Measurements from ENCODE around the gene KCNJ10.

KCNJ10 gene

GRCh38 chr1:160058087-160058486 lies 11.9 kb downstream of the KCNJ10 start:
- Histone ChIP-seq H3K4me2 (ENCODE audit: low read depth, low read length, poor library complexity, severe bottlenecking) (no peak overlapping the region), H3K79me2 (ENCODE audit: insufficient read depth, low read length) (no peaks in the 10 kb centered on the region), H3K36me3 (ENCODE audit: insufficient read depth, low read length) (no peaks in the 10 kb centered on the region), H3K9me2 (replicated peaks; ENCODE audit: low read depth, low read length) (no peaks in the 10 kb centered on the region), H3K4me3 (ENCODE audit: low read length, poor library complexity, severe bottlenecking) (no peak overlapping the region), H3K4me1 (ENCODE audit: insufficient read depth, low read length, poor library complexity, severe bottlenecking) (no peaks in the 10 kb centered on the region), H2AFZ (ENCODE audit: low read length) (no peak overlapping the region), H4K20me1 (ENCODE audit: insufficient read depth, low read length, poor library complexity, severe bottlenecking) (no peaks in the 10 kb centered on the region), H3F3A (ENCODE audit: low read depth) (no peaks in the 10 kb centered on the region), H3K27me3 (ENCODE audit: insufficient read depth, low read length, poor library complexity, severe bottlenecking) (no peaks in the 10 kb centered on the region), H3K9ac (ENCODE audit: low read depth, low read length, poor library complexity, severe bottlenecking) (no peak overlapping the region), H3K9me3 (ENCODE audit: insufficient read depth, low read depth, low read length) (no peaks in the 10 kb centered on the region)
- peak; percentile 38 for TF ChIP-seq CTCF (conservative IDR thresholded peaks at IDR 0.05; ENCODE audit: low read length)
- no peak for TF ChIP-seq EZH2phosphoT487 (IDR thresholded peaks at IDR 0.05; ENCODE audit: borderline replicate concordance)

GRCh38 chr1:160056648-160057169 lies 13.3 kb downstream of the KCNJ10 start:
- Histone ChIP-seq H3K79me2 (ENCODE audit: insufficient read depth, low read length) (no peaks in the 10 kb centered on the region), H3K9me3 (ENCODE audit: insufficient read depth, low read depth, low read length) (no peaks in the 10 kb centered on the region), H3K4me2 (ENCODE audit: low read depth, low read length, poor library complexity, severe bottlenecking) (no peak overlapping the region), H3K9me2 (replicated peaks; ENCODE audit: low read depth, low read length) (no peaks in the 10 kb centered on the region), H4K20me1 (ENCODE audit: insufficient read depth, low read length, poor library complexity, severe bottlenecking) (no peaks in the 10 kb centered on the region), H3F3A (ENCODE audit: low read depth) (no peaks in the 10 kb centered on the region), H2AFZ (ENCODE audit: low read length) (no peak overlapping the region), H3K4me3 (ENCODE audit: low read length, poor library complexity, severe bottlenecking) (no peak overlapping the region), H3K27me3 (ENCODE audit: insufficient read depth, low read length, poor library complexity, severe bottlenecking) (no peaks in the 10 kb centered on the region), H3K4me1 (ENCODE audit: insufficient read depth, low read length, poor library complexity, severe bottlenecking) (no peaks in the 10 kb centered on the region), H3K36me3 (ENCODE audit: insufficient read depth, low read length) (no peaks in the 10 kb centered on the region), H3K9ac (ENCODE audit: low read depth, low read length, poor library complexity, severe bottlenecking) (no peak overlapping the region)
- no peak for TF ChIP-seq CTCF (conservative IDR thresholded peaks at IDR 0.05; ENCODE audit: low read length)
- no peak for TF ChIP-seq EZH2phosphoT487 (IDR thresholded peaks at IDR 0.05; ENCODE audit: borderline replicate concordance)

- no peaks in the 10 kb centered on the region for H3K36me3 ChIP-seq (ENCODE audit: insufficient read depth, low read length)
- H3K4me3 ChIP-seq (ENCODE audit: low read length, poor library complexity, severe bottlenecking): no peak overlapping the region
- no peaks in the 10 kb centered on the region for H3K9me3 ChIP-seq (ENCODE audit: insufficient read depth, low read depth, low read length)
- H3K4me2 ChIP-seq (ENCODE audit: low read depth, low read length, poor library complexity, severe bottlenecking): no peak overlapping the region
- no peaks in the 10 kb centered on the region for H3K9me2 ChIP-seq (replicated peaks; ENCODE audit: low read depth, low read length)
- TF ChIP-seq CTCF (conservative IDR thresholded peaks at IDR 0.05; ENCODE audit: low read length) (no peak), EZH2phosphoT487 (IDR thresholded peaks at IDR 0.05; ENCODE audit: borderline replicate concordance) (no peak)
- no peaks in the 10 kb centered on the region for H3F3A ChIP-seq (ENCODE audit: low read depth)
- no peaks in the 10 kb centered on the region for H3K79me2 ChIP-seq (ENCODE audit: insufficient read depth, low read length)
- H3K4me1 ChIP-seq (ENCODE audit: insufficient read depth, low read length, poor library complexity, severe bottlenecking): no peaks in the 10 kb centered on the region
- no peaks in the 10 kb centered on the region for H4K20me1 ChIP-seq (ENCODE audit: insufficient read depth, low read length, poor library complexity, severe bottlenecking)
- no peak overlapping the region for H3K9ac ChIP-seq (ENCODE audit: low read depth, low read length, poor library complexity, severe bottlenecking)
- H2AFZ ChIP-seq (ENCODE audit: low read length): no peak overlapping the region
- H3K27me3 ChIP-seq (ENCODE audit: insufficient read depth, low read length, poor library complexity, severe bottlenecking): no peaks in the 10 kb centered on the region
Measured at GRCh38 chr1:160053548-160054365, 16.2 kb downstream of the KCNJ10 start.
